Kidney epithelial cell (primary cell): ENCODE results near the gene PTPDC1. TPM values are rescaled to one million over a fixed set of nuclear protein-coding genes. Genes with fewer than 3 reads are reported as not detected.

Source experiments
- DNase-seq: peaks from one replicate; pipeline ENCODE4 v3.0.0-alpha.2; 2010; ENCODE audit warnings: low read depth
- H3K27me3 ChIP-seq: 2 replicates; pipeline ENCODE4 v1.6.0; 2011; ENCODE audit warnings: low read length; ENCODE audit not compliant: control insufficient read depth, insufficient read depth
- H3K36me3 ChIP-seq: 2 replicates; pipeline ENCODE4 v1.5.1; 2011; ENCODE audit warnings: low read length; ENCODE audit not compliant: control insufficient read depth, insufficient read depth
- H3K4me3 ChIP-seq: 2 replicates; pipeline ENCODE4 v1.5.1; 2011; ENCODE audit warnings: low read depth, mild to moderate bottlenecking, control low read depth, low read length
- CTCF ChIP-seq: IDR thresholded peaks from 2 replicates; pipeline ENCODE4 v1.5.1; 2011; ENCODE audit warnings: mild to moderate bottlenecking, moderate library complexity, low read length, control low read depth, inconsistent platforms; ENCODE audit not compliant: insufficient read depth, poor library complexity, severe bottlenecking
- total RNA-seq: library from RNA; depleted of rRNA; stranded (reverse); fragments of >200 nt; gene quantifications from 2 replicates; pipeline ENCODE4 v1.2.3, GENCODE V29; 2015

The PTPDC1 gene
- total RNA-seq, result 8.8 and 8.9 TPM in 2 replicates

- no peak within 1 kb of the TSS for H3K4me3 ChIP-seq
- H3K36me3 ChIP-seq, result no peaks in the 10 kb centered on the region
- H3K27me3 ChIP-seq, result no peaks in the 10 kb centered on the region
- no peak for TF ChIP-seq CTCF
- peak; percentile 32 for DNase-seq
Measured at GRCh38 chr9:94084314-94084713, at the start of gene PTPDC1. TSS of gene PTPDC1 (plus strand) at chr9:94084464. CDS start at chr9:94084531, 67 bp downstream.

GRCh38 chr9:94034511-94034910 lies 49.8 kb upstream of the PTPDC1 start:
- H3K27me3 ChIP-seq, result no peaks in the 10 kb centered on the region
- H3K4me3 ChIP-seq, result no peak overlapping the region
- no peak for TF ChIP-seq CTCF
- no peaks in the 10 kb centered on the region for H3K36me3 ChIP-seq
- DNase-seq, result no peak

- Histone ChIP-seq H3K36me3 (no peaks in the 10 kb centered on the region), H3K27me3 (no peaks in the 10 kb centered on the region), H3K4me3 (no peak overlapping the region)
- no peak for TF ChIP-seq CTCF
- no peak for DNase-seq
Measured at GRCh38 chr9:94039786-94040185, 44.5 kb upstream of the PTPDC1 start.

DNA sequence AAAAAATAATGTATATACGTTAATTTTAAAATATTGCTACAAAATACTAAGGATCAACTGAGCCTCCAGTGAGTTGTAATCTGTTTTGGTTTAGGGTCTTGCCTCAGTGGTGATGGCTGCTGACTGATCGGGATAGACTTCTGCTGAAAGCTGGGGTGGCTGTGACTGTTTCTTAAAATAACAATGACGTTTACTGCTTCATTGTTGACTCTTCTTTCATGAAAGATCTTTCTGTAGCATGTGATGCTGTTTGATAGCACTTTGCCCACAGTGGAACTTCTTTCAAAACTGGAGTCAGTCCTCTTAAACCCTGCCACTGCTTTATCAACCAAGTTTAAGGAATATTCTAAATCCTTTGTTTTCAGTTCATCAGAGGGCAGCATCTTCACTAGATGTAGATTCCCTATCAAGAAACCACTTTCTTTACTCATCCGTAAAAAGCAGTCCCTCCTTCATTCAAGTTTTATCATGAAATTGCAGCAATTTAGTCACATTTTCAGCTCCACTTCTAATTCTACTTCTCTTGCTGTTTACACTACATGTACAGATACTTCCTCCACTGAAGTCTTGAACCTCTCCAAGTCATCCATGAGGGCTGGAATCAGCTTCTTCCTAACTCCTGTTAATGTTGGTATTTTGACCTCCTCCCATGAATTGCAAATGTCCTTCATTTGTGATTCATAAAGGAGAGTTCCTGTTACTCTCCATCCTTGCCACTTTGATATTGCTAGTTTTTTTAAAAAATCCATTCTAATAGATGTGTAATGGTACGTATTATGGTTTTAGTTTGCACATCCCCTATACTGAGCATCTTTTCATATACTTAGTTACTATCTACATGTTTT lies 41.5 kb upstream of the PTPDC1 start:
- Histone ChIP-seq H3K4me3 (no peak overlapping the region), H3K27me3 (no peaks in the 10 kb centered on the region)
- TF ChIP-seq CTCF, result no peak

DNA sequence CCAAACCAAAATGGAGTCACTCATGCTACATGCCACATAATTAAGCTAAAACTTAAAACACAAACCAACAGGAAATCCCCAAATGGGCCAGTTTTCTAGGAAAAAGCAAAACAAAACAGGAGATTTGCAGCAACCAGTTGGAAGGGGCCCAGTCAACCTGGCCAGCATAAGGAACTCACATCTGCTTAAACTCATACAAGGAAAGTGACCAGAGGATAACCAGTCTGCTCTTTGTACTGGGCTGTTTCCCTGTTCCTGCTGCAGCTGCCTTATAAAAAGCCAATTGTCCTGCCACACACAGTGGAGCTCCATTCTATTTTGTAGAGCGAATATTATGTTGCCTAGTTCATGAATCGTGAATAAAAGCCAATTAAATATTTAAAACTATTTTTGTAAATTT lies 29.5 kb upstream of the PTPDC1 start:
- no peak for DNase-seq
- no peaks in the 10 kb centered on the region for H3K27me3 ChIP-seq
- H3K4me3 ChIP-seq, result no peak overlapping the region
- TF ChIP-seq CTCF, result no peak
- H3K36me3 ChIP-seq, result no peaks in the 10 kb centered on the region

More for the DNA sequence above, 41.5 kb upstream of the PTPDC1 start:
- no peak for DNase-seq
- H3K36me3 ChIP-seq, result no peaks in the 10 kb centered on the region

- Histone ChIP-seq H3K27me3 (no peaks in the 10 kb centered on the region), H3K36me3 (no peaks in the 10 kb centered on the region), H3K4me3 (no peak overlapping the region)
- no peak for DNase-seq
- TF ChIP-seq CTCF, result no peak
Measured at GRCh38 chr9:94056442-94056974, 27.8 kb upstream of the PTPDC1 start.
